Body of pancreas (tissue), 4 donors: ENCODE measurements around the gene DHRS1.

ENCODE experiments used
- CTCF ChIP-seq, 7 experiments: fragments of 450-650 bp in 4 of 7; fragments of 200-600 bp in 3 of 7; sonication (generic) in 3 of 7; IDR thresholded peaks; one replicate each; pipeline ENCODE4 v1.5.1; 2016 to 2019; ENCODE audit warnings: antibody characterized with exemption in 7 of 7
- POLR2A ChIP-seq, 3 donors: fragments of 450-650 bp; IDR thresholded peaks; one replicate each; pipeline ENCODE4 v1.6.1; 2016; ENCODE audit warnings: antibody characterized with exemption in 3 of 3, mild to moderate bottlenecking in 2 of 3

GRCh38 chr14:24332268-24332993 lies 32.9 kb upstream of the DHRS1 start:
- peak; percentile 60 to 88 (median 73) for TF ChIP-seq CTCF (IDR thresholded peaks at IDR 0.05)
- TF ChIP-seq POLR2A (IDR thresholded peaks at IDR 0.05): no peak
